ENCODE data around the gene NOX3. TPM values are rescaled to one million over a fixed set of nuclear protein-coding genes. Genes with fewer than 3 reads are reported as not detected.

NOX3 gene
- total and polyA plus RNA-seq, 10 of the 15 experiments (the other 5 are each of a cell fraction or from before 2014, with no cell fraction given), result not detected

DNA sequence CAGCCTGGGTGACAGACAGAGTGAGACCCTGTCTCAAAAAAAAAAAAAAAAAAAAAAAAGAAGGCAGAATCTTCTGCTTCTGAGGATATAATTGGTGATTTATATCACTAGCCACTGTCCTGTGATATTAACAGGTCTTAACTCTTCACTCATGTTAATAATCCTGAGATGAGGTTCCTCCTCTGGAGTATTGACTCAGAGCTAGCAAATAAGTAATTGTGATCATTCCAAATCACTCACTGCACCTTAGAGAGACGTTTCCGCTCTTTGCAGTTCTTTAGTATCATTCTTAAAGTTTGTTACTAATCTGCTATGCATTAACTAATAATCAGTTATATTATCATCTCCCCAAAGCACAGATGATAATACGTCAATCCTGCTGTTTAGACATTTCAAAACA is 41.6 kb upstream of the NOX3 start:
- no peak overlapping the region for H2AFZ ChIP-seq (ENCODE audit: control insufficient read depth, low read depth, low read length)
- ATAC-seq (no peak), FAIRE-seq (no peak), DNase-seq (ENCODE audit: low read depth, low spot score) (no peak)
- H3K79me2 ChIP-seq (ENCODE audit: control insufficient read depth, insufficient read depth, low read length), result no peaks in the 10 kb centered on the region
- BruUV-seq (replicated peaks), result no TSS peak
- CTCF ChIA-PET, result interaction anchor here (0.7 to 1.2 kb wide), 4 partner anchors 116 to 209 kb away, joined by 3 to 5 read pairs (median 3); no protein-coding TSS in a partner anchor
- no peaks in the 10 kb centered on the region for H3K27me3 ChIP-seq (replicated peaks in 1 of 2; ENCODE audit: control insufficient read depth in 2 of 2, insufficient read depth in 2 of 2, low read length in 1 of 2)
- no peaks in the 10 kb centered on the region for H4K20me1 ChIP-seq (ENCODE audit: control insufficient read depth, insufficient read depth)
- in situ Hi-C loops (cut with MboI) (no loop called here), intact Hi-C loops (cut with micrococcal nuclease; ENCODE audit: unreplicated experiment) (no loop called here)
- H3K4me2 ChIP-seq (ENCODE audit: control insufficient read depth, insufficient read depth), result no peak overlapping the region
- RAD21 ChIA-PET (ENCODE audit: unreplicated experiment), result no interaction called here
- 0 out of 2 replicates have a peak, but pooled peaks have one; percentile 21 for TF ChIP-seq CREM (IDR thresholded peaks at IDR 0.05; ENCODE audit: low read depth)
- TF ChIP-seq, protein P1, sequence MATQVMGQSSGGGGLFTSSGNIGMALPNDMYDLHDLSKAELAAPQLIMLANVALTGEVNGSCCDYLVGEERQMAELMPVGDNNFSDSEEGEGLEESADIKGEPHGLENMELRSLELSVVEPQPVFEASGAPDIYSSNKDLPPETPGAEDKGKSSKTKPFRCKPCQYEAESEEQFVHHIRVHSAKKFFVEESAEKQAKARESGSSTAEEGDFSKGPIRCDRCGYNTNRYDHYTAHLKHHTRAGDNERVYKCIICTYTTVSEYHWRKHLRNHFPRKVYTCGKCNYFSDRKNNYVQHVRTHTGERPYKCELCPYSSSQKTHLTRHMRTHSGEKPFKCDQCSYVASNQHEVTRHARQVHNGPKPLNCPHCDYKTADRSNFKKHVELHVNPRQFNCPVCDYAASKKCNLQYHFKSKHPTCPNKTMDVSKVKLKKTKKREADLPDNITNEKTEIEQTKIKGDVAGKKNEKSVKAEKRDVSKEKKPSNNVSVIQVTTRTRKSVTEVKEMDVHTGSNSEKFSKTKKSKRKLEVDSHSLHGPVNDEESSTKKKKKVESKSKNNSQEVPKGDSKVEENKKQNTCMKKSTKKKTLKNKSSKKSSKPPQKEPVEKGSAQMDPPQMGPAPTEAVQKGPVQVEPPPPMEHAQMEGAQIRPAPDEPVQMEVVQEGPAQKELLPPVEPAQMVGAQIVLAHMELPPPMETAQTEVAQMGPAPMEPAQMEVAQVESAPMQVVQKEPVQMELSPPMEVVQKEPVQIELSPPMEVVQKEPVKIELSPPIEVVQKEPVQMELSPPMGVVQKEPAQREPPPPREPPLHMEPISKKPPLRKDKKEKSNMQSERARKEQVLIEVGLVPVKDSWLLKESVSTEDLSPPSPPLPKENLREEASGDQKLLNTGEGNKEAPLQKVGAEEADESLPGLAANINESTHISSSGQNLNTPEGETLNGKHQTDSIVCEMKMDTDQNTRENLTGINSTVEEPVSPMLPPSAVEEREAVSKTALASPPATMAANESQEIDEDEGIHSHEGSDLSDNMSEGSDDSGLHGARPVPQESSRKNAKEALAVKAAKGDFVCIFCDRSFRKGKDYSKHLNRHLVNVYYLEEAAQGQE (IDR thresholded peaks at IDR 0.05; ENCODE audit: low read depth, low read length), result no peak
- TF ChIP-seq POLR2A (IDR thresholded peaks at IDR 0.05; ENCODE audit: low read depth, low read length), result no peak
- no peak for TF ChIP-seq TAF1 (IDR thresholded peaks at IDR 0.05; ENCODE audit: borderline replicate concordance, low read depth, low read length)
- TF ChIP-seq TBL1XR1 (IDR thresholded peaks at IDR 0.05; ENCODE audit: low read depth, low read length), result no peak
- TF ChIP-seq ZBED1 (IDR thresholded peaks at IDR 0.05; ENCODE audit: borderline replicate concordance), result no peak
- TF ChIP-seq, protein P2, sequence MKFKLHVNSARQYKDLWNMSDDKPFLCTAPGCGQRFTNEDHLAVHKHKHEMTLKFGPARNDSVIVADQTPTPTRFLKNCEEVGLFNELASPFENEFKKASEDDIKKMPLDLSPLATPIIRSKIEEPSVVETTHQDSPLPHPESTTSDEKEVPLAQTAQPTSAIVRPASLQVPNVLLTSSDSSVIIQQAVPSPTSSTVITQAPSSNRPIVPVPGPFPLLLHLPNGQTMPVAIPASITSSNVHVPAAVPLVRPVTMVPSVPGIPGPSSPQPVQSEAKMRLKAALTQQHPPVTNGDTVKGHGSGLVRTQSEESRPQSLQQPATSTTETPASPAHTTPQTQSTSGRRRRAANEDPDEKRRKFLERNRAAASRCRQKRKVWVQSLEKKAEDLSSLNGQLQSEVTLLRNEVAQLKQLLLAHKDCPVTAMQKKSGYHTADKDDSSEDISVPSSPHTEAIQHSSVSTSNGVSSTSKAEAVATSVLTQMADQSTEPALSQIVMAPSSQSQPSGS (IDR thresholded peaks at IDR 0.05; ENCODE audit: low read length), result 0 out of 2 replicates have a peak, but pooled peaks have one; percentile 16
- H3K36me3 ChIP-seq (ENCODE audit: control insufficient read depth in 2 of 2, insufficient read depth in 2 of 2, low read length in 1 of 2), result no peaks in the 10 kb centered on the region
- H3K4me3 ChIP-seq, result no peak overlapping the region
- 46% methylated on average over 3 of the region's 3 CpGs for WGBS (ENCODE audit: insufficient coverage, insufficient replicate concordance, low lambda C conversion rate, missing lambda C conversion rate)
- SMC1A ChIA-PET (ENCODE audit: uncharacterized antibody, unreplicated experiment), result interaction anchor here (1.1 to 3.3 kb wide), 5 partner anchors 8 to 170 kb away, joined by 3 to 12 read pairs (median 4); no protein-coding TSS in a partner anchor
- peaks cover 5% of the 10 kb centered on the region; the same call in 1 of the 2 replicates for H3K4me1 ChIP-seq (ENCODE audit: control insufficient read depth, insufficient read depth, low read length)
- POLR2A ChIA-PET, result no interaction called here
- H3K9me3 ChIP-seq (replicated peaks; ENCODE audit: control insufficient read depth, insufficient read depth, low read length), result peaks cover 2% of the 10 kb centered on the region; the same call in 1 of the 3 replicates
- no peak overlapping the region for H3K9ac ChIP-seq (ENCODE audit: control insufficient read depth, insufficient read depth, low read length)
- H3K27ac ChIP-seq (ENCODE audit: control insufficient read depth, insufficient read depth), result no peak overlapping the region
